PFSK-1 (cell line): ENCODE data around the gene NAA50.

Experiments
- SIN3A ChIP-seq: IDR thresholded peaks from 2 replicates; pipeline ENCODE4 v1.6.1; 2012; ENCODE audit warnings: mild to moderate bottlenecking, low read length, moderate library complexity, borderline replicate concordance; ENCODE audit not compliant: insufficient read depth
- TAF1 ChIP-seq: IDR thresholded peaks from 2 replicates; pipeline ENCODE4 v1.6.1; 2012; ENCODE audit warnings: low read length, control low read depth, borderline replicate concordance; ENCODE audit not compliant: insufficient read depth
- TF ChIP-seq, protein P1 (sequence below), 2 experiments: IDR thresholded peaks; 2 replicates each; pipeline versions ENCODE4 v1.6.1 to v1.8.0; 2011 to 2012; ENCODE audit warnings: low read depth in 2 of 2, low read length in 2 of 2, control low read depth in 1 of 2, inconsistent platforms in 1 of 2, mild to moderate bottlenecking in 1 of 2, moderate library complexity in 1 of 2; ENCODE audit not compliant: insufficient read depth in 1 of 2

GRCh38 chr3:113698956-113699355, 47.1 kb downstream of the NAA50 start:
- TF ChIP-seq TAF1 (no peak), SIN3A (no peak)
- TF ChIP-seq, protein P1, sequence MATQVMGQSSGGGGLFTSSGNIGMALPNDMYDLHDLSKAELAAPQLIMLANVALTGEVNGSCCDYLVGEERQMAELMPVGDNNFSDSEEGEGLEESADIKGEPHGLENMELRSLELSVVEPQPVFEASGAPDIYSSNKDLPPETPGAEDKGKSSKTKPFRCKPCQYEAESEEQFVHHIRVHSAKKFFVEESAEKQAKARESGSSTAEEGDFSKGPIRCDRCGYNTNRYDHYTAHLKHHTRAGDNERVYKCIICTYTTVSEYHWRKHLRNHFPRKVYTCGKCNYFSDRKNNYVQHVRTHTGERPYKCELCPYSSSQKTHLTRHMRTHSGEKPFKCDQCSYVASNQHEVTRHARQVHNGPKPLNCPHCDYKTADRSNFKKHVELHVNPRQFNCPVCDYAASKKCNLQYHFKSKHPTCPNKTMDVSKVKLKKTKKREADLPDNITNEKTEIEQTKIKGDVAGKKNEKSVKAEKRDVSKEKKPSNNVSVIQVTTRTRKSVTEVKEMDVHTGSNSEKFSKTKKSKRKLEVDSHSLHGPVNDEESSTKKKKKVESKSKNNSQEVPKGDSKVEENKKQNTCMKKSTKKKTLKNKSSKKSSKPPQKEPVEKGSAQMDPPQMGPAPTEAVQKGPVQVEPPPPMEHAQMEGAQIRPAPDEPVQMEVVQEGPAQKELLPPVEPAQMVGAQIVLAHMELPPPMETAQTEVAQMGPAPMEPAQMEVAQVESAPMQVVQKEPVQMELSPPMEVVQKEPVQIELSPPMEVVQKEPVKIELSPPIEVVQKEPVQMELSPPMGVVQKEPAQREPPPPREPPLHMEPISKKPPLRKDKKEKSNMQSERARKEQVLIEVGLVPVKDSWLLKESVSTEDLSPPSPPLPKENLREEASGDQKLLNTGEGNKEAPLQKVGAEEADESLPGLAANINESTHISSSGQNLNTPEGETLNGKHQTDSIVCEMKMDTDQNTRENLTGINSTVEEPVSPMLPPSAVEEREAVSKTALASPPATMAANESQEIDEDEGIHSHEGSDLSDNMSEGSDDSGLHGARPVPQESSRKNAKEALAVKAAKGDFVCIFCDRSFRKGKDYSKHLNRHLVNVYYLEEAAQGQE (IDR thresholded peaks at IDR 0.05; ENCODE audit: insufficient read depth in 1 of 2, low read depth in 2 of 2, low read length in 2 of 2) = no peak
